Activated CD8-positive, alpha-beta T cell treated with anti-CD3 and anti-CD28 coated beads for 36 hours (primary cell): Measurements from ENCODE around the gene ITPKB. TPM values are rescaled to one million over a fixed set of nuclear protein-coding genes. Genes with fewer than 3 reads are reported as not detected.

Source experiments
- ATAC-seq: fragments of 200-7000 bp; cut with Tn5 transposase; one replicate; pipeline ENCODE4 v1.10.0; 2021; ENCODE audit warnings: mild to moderate bottlenecking, moderate library complexity
- CTCF ChIA-PET: fragments of 350-600 bp; sonication (Branson Sonifier 250); formaldehyde crosslinking; loops from one replicate; lab custom pipeline; 2021; ENCODE audit warnings: antibody characterized with exemption; lab: Charles Lee
- POLR2A ChIA-PET: fragments of 350-600 bp; sonication (Branson Sonifier 250); formaldehyde crosslinking; loops from one replicate; lab custom pipeline; 2021; ENCODE audit warnings: antibody characterized with exemption; lab: Charles Lee
- DNase-seq: peaks from one replicate; pipeline ENCODE4 v3.0.0-alpha.2; 2020
- H3K27ac Mint-ChIP-seq: one replicate; pipeline ENCODE4 v1.8.0; 2021; ENCODE audit warnings: mild to moderate bottlenecking, mixed read lengths
- H3K27me3 Mint-ChIP-seq: one replicate; pipeline ENCODE4 v1.8.0; 2021; ENCODE audit warnings: mixed read lengths
- H3K36me3 Mint-ChIP-seq: one replicate; pipeline ENCODE4 v1.8.0; 2021; ENCODE audit warnings: low read depth, mixed read lengths
- H3K4me1 Mint-ChIP-seq: one replicate; pipeline ENCODE4 v1.8.0; 2021; ENCODE audit warnings: low read depth, mixed read lengths
- H3K4me3 Mint-ChIP-seq: one replicate; pipeline ENCODE4 v1.8.0; 2021; ENCODE audit warnings: mild to moderate bottlenecking, moderate library complexity, mixed read lengths
- H3K9me3 Mint-ChIP-seq: one replicate; pipeline ENCODE4 v1.8.0; 2021; ENCODE audit warnings: mixed read lengths
- CTCF ChIP-seq: fragments of 200-600 bp; IDR thresholded peaks from one replicate; pipeline ENCODE4 v1.8.0; 2022; ENCODE audit warnings: antibody characterized with exemption, mild to moderate bottlenecking
- intact Hi-C: fragments of 100-400 bp; cut with micrococcal nuclease; formaldehyde crosslinking; loops from one replicate; pipeline ENCODE4 v1.10.0; 2022
- total RNA-seq, 2 experiments: library from RNA; stranded (reverse); gene quantifications; one replicate each; pipeline ENCODE4 v1.2.3, GENCODE V29; 2021

ITPKB gene
- total RNA-seq, 2 experiments from 2014 or later: 40.8 to 42.6 TPM

GRCh38 chr1:226636847-226637096 is 102.3 kb downstream of the ITPKB start:
- ChIA-PET POLR2A (no interaction called here), CTCF (interaction anchor here (1.2 to 7.9 kb wide), 5 partner anchors 10 to 190 kb away, joined by 3 to 133 read pairs (median 30); no protein-coding TSS in a partner anchor)
- Mint-ChIP-seq H3K9me3 (no peaks in the 10 kb centered on the region), H3K27me3 (no peaks in the 10 kb centered on the region), H3K4me1 (peaks cover 57% of the 10 kb centered on the region), H3K36me3 (peaks cover 41% of the 10 kb centered on the region), H3K4me3 (no peak overlapping the region), H3K27ac (no peak overlapping the region)
- no peak for TF ChIP-seq CTCF
- ATAC-seq (no peak), DNase-seq (no peak)
- intact Hi-C loops: no loop called here

- ChIA-PET POLR2A (interaction anchor here (1.5 to 4.8 kb wide), 3 partner anchors 8 to 76 kb away, joined by 4 to 28 read pairs (median 19); no protein-coding TSS in a partner anchor), CTCF (interaction anchor here (0.8 to 7.9 kb wide), 22 partner anchors 8 to 191 kb away, joined by 3 to 133 read pairs (median 5); partner anchors contain the start of gene ITPKB)
- no peak for TF ChIP-seq CTCF
- intact Hi-C loops: no loop called here
- Mint-ChIP-seq H3K27me3 (no peaks in the 10 kb centered on the region), H3K9me3 (no peaks in the 10 kb centered on the region), H3K27ac (peak overlapping the region; percentile 94), H3K4me3 (peak overlapping the region; percentile 3), H3K4me1 (peaks cover 60% of the 10 kb centered on the region), H3K36me3 (peaks cover 43% of the 10 kb centered on the region)
- ATAC-seq (peak; percentile 47), DNase-seq (peak; percentile 74)
Observed at GRCh38 chr1:226635456-226635941, 103.6 kb downstream of the ITPKB start.

GRCh38 chr1:226634611-226635246 is 104.4 kb downstream of the ITPKB start:
- DNase-seq (no peak), ATAC-seq (no peak)
- peaks cover 56% of the 10 kb centered on the region for H3K4me1 Mint-ChIP-seq
- peak overlapping the region; percentile 94 for H3K27ac Mint-ChIP-seq
- POLR2A ChIA-PET: interaction anchor here (0.8 to 4.8 kb wide), 9 partner anchors 8 to 193 kb away, joined by 3 to 28 read pairs (median 4); no protein-coding TSS in a partner anchor
- peak overlapping the region; percentile 3 for H3K4me3 Mint-ChIP-seq
- no peak for TF ChIP-seq CTCF
- H3K9me3 Mint-ChIP-seq: no peaks in the 10 kb centered on the region
- H3K27me3 Mint-ChIP-seq: no peaks in the 10 kb centered on the region
- intact Hi-C loops: no loop called here
- H3K36me3 Mint-ChIP-seq: peaks cover 46% of the 10 kb centered on the region
- CTCF ChIA-PET: interaction anchor here (0.6 to 7.9 kb wide), 28 partner anchors 8 to 192 kb away, joined by 3 to 133 read pairs (median 5); partner anchors contain the start of gene ITPKB

GRCh38 chr1:226634166-226634588 is 104.9 kb downstream of the ITPKB start:
- peaks cover 43% of the 10 kb centered on the region for H3K36me3 Mint-ChIP-seq

More at GRCh38 chr1:226634166-226634588, 104.9 kb downstream of the ITPKB start:
- Mint-ChIP-seq H3K9me3 (no peaks in the 10 kb centered on the region), H3K27ac (peak overlapping the region; percentile 92), H3K4me1 (peaks cover 56% of the 10 kb centered on the region), H3K4me3 (no peak overlapping the region), H3K27me3 (no peaks in the 10 kb centered on the region)
- ChIA-PET CTCF (interaction anchor here (0.8 to 7.9 kb wide), 33 partner anchors 9 to 278 kb away, joined by 3 to 133 read pairs (median 7); partner anchors contain the start of gene ITPKB), POLR2A (interaction anchor here (0.8 to 4.8 kb wide), 13 partner anchors 9 to 194 kb away, joined by 3 to 28 read pairs (median 5); no protein-coding TSS in a partner anchor)
- DNase-seq (peak; percentile 93), ATAC-seq (peak; percentile 77)
- intact Hi-C loops: no loop called here
- peak; percentile 98 for TF ChIP-seq CTCF
